H9 (cell line): ENCODE data around the gene SPRY4. TPM values are rescaled to one million over a fixed set of nuclear protein-coding genes. Genes with fewer than 3 reads are reported as not detected.

Experiments
- DNase-seq: peaks from one replicate; pipeline ENCODE4 v3.0.0-alpha.2; 2017
- H2AFZ ChIP-seq: one replicate; pipeline ENCODE4 v1.6.1; 2013; ENCODE audit warnings: mild to moderate bottlenecking, low read length, control low read depth, moderate library complexity
- H2AK5ac ChIP-seq: 2 replicates; pipeline ENCODE4 v1.6.1; 2013; ENCODE audit warnings: low read length, control low read depth, mixed read lengths; ENCODE audit not compliant: insufficient read length
- H2BK120ac ChIP-seq: one replicate; pipeline ENCODE4 v1.6.1; 2013; ENCODE audit warnings: low read depth, mild to moderate bottlenecking, low read length, control low read depth, inconsistent platforms; ENCODE audit not compliant: poor library complexity, severe bottlenecking
- H2BK12ac ChIP-seq: 2 replicates; pipeline ENCODE4 v1.6.1; 2013; ENCODE audit warnings: low read length, control low read depth, mixed read lengths, low read depth; ENCODE audit not compliant: insufficient read length
- H2BK15ac ChIP-seq: 2 replicates; pipeline ENCODE4 v1.6.1; 2013; ENCODE audit warnings: low read depth, low read length, control low read depth
- H2BK20ac ChIP-seq: one replicate; pipeline ENCODE4 v1.6.1; 2013; ENCODE audit warnings: low read depth, mild to moderate bottlenecking, low read length, control low read depth, inconsistent platforms; ENCODE audit not compliant: poor library complexity, severe bottlenecking
- H2BK5ac ChIP-seq: 2 replicates; pipeline ENCODE4 v1.6.1; 2013; ENCODE audit warnings: low read length, control low read depth, mixed read lengths; ENCODE audit not compliant: insufficient read length
- H3K14ac ChIP-seq: 2 replicates; pipeline ENCODE4 v1.6.1; 2013; ENCODE audit warnings: low read length, control low read depth; ENCODE audit not compliant: insufficient read depth
- H3K18ac ChIP-seq: 2 replicates; pipeline ENCODE4 v1.6.1; 2013; ENCODE audit warnings: low read depth, mild to moderate bottlenecking, mixed read lengths, low read length, control low read depth; ENCODE audit not compliant: insufficient read length
- H3K23ac ChIP-seq: 2 replicates; pipeline ENCODE4 v1.6.1; 2013; ENCODE audit warnings: low read length, control low read depth, mixed read lengths, low read depth; ENCODE audit not compliant: insufficient read length
- H3K23me2 ChIP-seq: 2 replicates; pipeline ENCODE4 v1.6.1; 2013; ENCODE audit warnings: low read depth, mild to moderate bottlenecking, mixed read lengths, low read length, control low read depth; ENCODE audit not compliant: insufficient read length, poor library complexity, severe bottlenecking
- H3K27ac ChIP-seq: 2 replicates; pipeline ENCODE4 v1.5.1; 2013; ENCODE audit warnings: low read length, control low read depth, mixed read lengths, low read depth; ENCODE audit not compliant: insufficient read length
- H3K27me3 ChIP-seq: 2 replicates; pipeline ENCODE4 v1.6.1; 2013; ENCODE audit warnings: low read length, control low read depth, inconsistent platforms; ENCODE audit not compliant: insufficient read depth
- H3K4ac ChIP-seq: 2 replicates; pipeline ENCODE4 v1.6.1; 2013; ENCODE audit warnings: low read depth, mild to moderate bottlenecking, control low read depth, inconsistent platforms, low read length, moderate library complexity
- H3K4me1 ChIP-seq: 2 replicates; pipeline ENCODE4 v1.6.1; 2013; ENCODE audit warnings: low read length, control low read depth, inconsistent platforms; ENCODE audit not compliant: insufficient read depth
- H3K4me2 ChIP-seq: 2 replicates; pipeline ENCODE4 v1.6.1; 2013; ENCODE audit warnings: low read length, control low read depth, mixed read lengths; ENCODE audit not compliant: insufficient read length, insufficient read depth
- H3K56ac ChIP-seq: 2 replicates; pipeline ENCODE4 v1.6.1; 2013; ENCODE audit warnings: low read depth, mild to moderate bottlenecking, mixed read lengths, low read length, control low read depth; ENCODE audit not compliant: insufficient read length
- H3K79me1 ChIP-seq: 2 replicates; pipeline ENCODE4 v1.6.1; 2013; ENCODE audit warnings: low read depth, mild to moderate bottlenecking, moderate library complexity, low read length, control low read depth, inconsistent platforms; ENCODE audit not compliant: insufficient read depth, poor library complexity, severe bottlenecking
- H3K79me2 ChIP-seq: 2 replicates; pipeline ENCODE4 v1.6.1; 2013; ENCODE audit warnings: low read length, control low read depth, inconsistent platforms; ENCODE audit not compliant: insufficient read depth
- H3K9ac ChIP-seq: 2 replicates; pipeline ENCODE4 v1.6.1; 2013; ENCODE audit warnings: low read length, control low read depth, mixed read lengths; ENCODE audit not compliant: insufficient read length; ENCODE audit errors: extremely low read depth
- H3K9me3 ChIP-seq: one replicate; pipeline ENCODE4 v1.6.1; 2013; ENCODE audit warnings: low read depth, low read length, inconsistent platforms; ENCODE audit not compliant: control insufficient read depth
- H3T11ph ChIP-seq: one replicate; pipeline ENCODE4 v1.6.1; 2013; ENCODE audit warnings: mild to moderate bottlenecking, low read length, control low read depth, inconsistent platforms
- H4K20me1 ChIP-seq: one replicate; pipeline ENCODE4 v1.6.1; 2013; ENCODE audit not compliant: control insufficient read depth, insufficient read length, insufficient read depth
- H4K5ac ChIP-seq: 2 replicates; pipeline ENCODE4 v1.6.1; 2013; ENCODE audit warnings: low read depth, mild to moderate bottlenecking, mixed read lengths, low read length, control low read depth; ENCODE audit not compliant: insufficient read length
- H4K8ac ChIP-seq: replicated peaks from 2 replicates; pipeline ENCODE4 v1.6.1; 2013; ENCODE audit warnings: low read length, control low read depth, mixed read lengths, low read depth; ENCODE audit not compliant: insufficient read length
- H4K91ac ChIP-seq: 2 replicates; pipeline ENCODE4 v1.6.1; 2013; ENCODE audit warnings: low read depth, mild to moderate bottlenecking, moderate library complexity, mixed read lengths, low read length, control low read depth; ENCODE audit not compliant: insufficient read length
- H3K27ac Mint-ChIP-seq, 3 experiments: 2 replicates in 2 of 3; 3 replicates in 1 of 3; pipeline ENCODE4 v1.8.0; 2020 to 2021; ENCODE audit warnings: mixed read lengths in 3 of 3, mild to moderate bottlenecking in 1 of 3, moderate library complexity in 1 of 3
- H3K27me3 Mint-ChIP-seq: 2 replicates; pipeline ENCODE4 v1.8.0; 2021; ENCODE audit warnings: low read depth, mild to moderate bottlenecking, moderate library complexity, mixed read lengths
- H3K36me3 Mint-ChIP-seq, 3 experiments: 2 replicates in 2 of 3; 3 replicates in 1 of 3; pipeline ENCODE4 v1.8.0; 2020 to 2021; ENCODE audit warnings: low read depth in 3 of 3, mixed read lengths in 3 of 3; ENCODE audit not compliant: insufficient read depth in 1 of 3
- H3K4me1 Mint-ChIP-seq, 2 experiments: 2 replicates each; pipeline ENCODE4 v1.8.0; 2020; ENCODE audit warnings: mixed read lengths in 2 of 2
- H3K4me3 Mint-ChIP-seq, 2 experiments: 2 replicates in 1 of 2; 3 replicates in 1 of 2; pipeline ENCODE4 v1.8.0; 2020 to 2021; ENCODE audit warnings: mild to moderate bottlenecking in 2 of 2, mixed read lengths in 2 of 2, moderate library complexity in 1 of 2
- H3K9me3 Mint-ChIP-seq, 2 experiments: 2 replicates in 1 of 2; 3 replicates in 1 of 2; pipeline ENCODE4 v1.8.0; 2020; ENCODE audit warnings: mild to moderate bottlenecking in 2 of 2, mixed read lengths in 2 of 2, moderate library complexity in 1 of 2
- CTCF ChIP-seq: fragments of 200-600 bp; sonication (generic); conservative IDR thresholded peaks from 3 replicates; pipeline ENCODE4 v1.8.0; 2021; ENCODE audit warnings: antibody characterized with exemption, mild to moderate bottlenecking
- WGBS: extraction: QIAGEN DNeasy Blood & Tissue Kit; methylation state at CpG from one replicate; pipeline ENCODE4 v1.1.7; 2013; ENCODE audit warnings: missing lambda C conversion rate, low lambda C conversion rate, mixed read lengths; ENCODE audit not compliant: insufficient read length; ENCODE audit errors: extremely low coverage; 5-methylcytosine and 5-hydroxymethylcytosine counted together
- total RNA-seq: library from RNA; stranded (reverse); gene quantifications from 2 replicates; pipeline ENCODE4 v1.2.1, GENCODE V29; 2021

SPRY4 gene
- total RNA-seq, 1 experiment from 2014 or later, result 92.4 TPM

GRCh38 chr5:142303565-142303964 lies 21.3 kb downstream of the SPRY4 start:
- Histone ChIP-seq H3K9me3 (no peaks in the 10 kb centered on the region), H3K18ac (no peak overlapping the region), H3K79me1 (no peaks in the 10 kb centered on the region), H4K5ac (no peak overlapping the region), H2BK12ac (no peak overlapping the region), H2AK5ac (no peak overlapping the region), H3K79me2 (peaks cover 10% of the 10 kb centered on the region; the same call in 1 of the 2 replicates), H4K91ac (no peak overlapping the region), H2BK15ac (no peak overlapping the region), H3K14ac (no peak overlapping the region), H2AFZ (no peak overlapping the region), H3K4me1 (peaks cover 3% of the 10 kb centered on the region), H3K9ac (no peak overlapping the region), H2BK120ac (no peak overlapping the region), H4K8ac (no peak overlapping the region), H3T11ph (no peak overlapping the region), H3K4me2 (no peak overlapping the region), H4K20me1 (no peaks in the 10 kb centered on the region), H3K4ac (no peak overlapping the region), H3K23ac (no peak overlapping the region), H3K27ac (no peak overlapping the region), H3K27me3 (no peaks in the 10 kb centered on the region), H3K56ac (no peak overlapping the region), H2BK20ac (no peak overlapping the region), H2BK5ac (no peak overlapping the region), H3K23me2 (no peaks in the 10 kb centered on the region)
- Mint-ChIP-seq H3K4me1 (peaks cover 18 to 30% of the 10 kb centered on the region in 2 experiments), H3K27me3 (no peaks in the 10 kb centered on the region), H3K27ac (peak overlapping the region in 2 of 3 experiments; percentile 55 to 92; a peak in 3 of 7 replicates), H3K9me3 (no peaks in the 10 kb centered on the region), H3K4me3 (no peak overlapping the region), H3K36me3 (peaks cover 0 to 26% (median 23%) of the 10 kb centered on the region in 3 experiments; a peak in 5 of 7 replicates)
- no CpG with 5 or more reads among the region's 7 CpGs for WGBS
- DNase-seq, result no peak
- no peak for TF ChIP-seq CTCF
